Gastroesophageal sphincter (tissue), 4 donors: ENCODE results near the gene DIAPH2. TPM values are rescaled to one million over a fixed set of nuclear protein-coding genes. Genes with fewer than 3 reads are reported as not detected.

Experiments
- ATAC-seq: fragments of 150-250 bp; one replicate; pipeline ENCODE4 v1.9.1; 2016; ENCODE audit warnings: mild to moderate bottlenecking, moderate library complexity
- H3K27ac ChIP-seq, 4 donors: fragments of 200-600 bp; sonication (generic) in 3 of 4; 1 replicate in 3 of 4; 2 replicates in 1 of 4; pipeline ENCODE4 v1.5.1; 2016 to 2019
- H3K27me3 ChIP-seq: fragments of 200-600 bp; sonication (generic); one replicate; pipeline ENCODE4 v1.5.1; 2019
- H3K36me3 ChIP-seq, 2 donors: fragments of 200-600 bp; sonication (generic); one replicate each; pipeline ENCODE4 v1.5.1; 2019; ENCODE audit warnings: control low read depth in 1 of 2
- H3K4me1 ChIP-seq, 3 donors: fragments of 200-600 bp; sonication (generic); 1 replicate in 2 of 3; 2 replicates in 1 of 3; pipeline ENCODE4 v1.5.1; 2016 to 2019; ENCODE audit warnings: control low read depth in 2 of 3
- H3K4me3 ChIP-seq, 2 donors: fragments of 200-600 bp; sonication (generic); one replicate each; pipeline ENCODE4 v1.5.1; 2019; ENCODE audit warnings: mild to moderate bottlenecking in 1 of 2, moderate library complexity in 1 of 2
- H3K9me3 ChIP-seq, 3 donors: fragments of 200-600 bp; sonication (generic); one replicate each; pipeline ENCODE4 v1.5.1; 2017 to 2019; ENCODE audit warnings: control low read depth in 2 of 3
- EP300 ChIP-seq: sonication (generic); formaldehyde crosslinking; IDR thresholded peaks from one replicate; pipeline ENCODE4 v1.6.1; 2017; ENCODE audit warnings: antibody characterized with exemption, mild to moderate bottlenecking
- POLR2A ChIP-seq, 2 donors: fragments of 450-650 bp; IDR thresholded peaks; one replicate each; pipeline ENCODE4 v1.6.1; 2017; ENCODE audit warnings: antibody characterized with exemption in 2 of 2, mild to moderate bottlenecking in 2 of 2, moderate library complexity in 1 of 2
- POLR2AphosphoS5 ChIP-seq: sonication (generic); formaldehyde crosslinking; IDR thresholded peaks from one replicate; pipeline ENCODE4 v1.6.1; 2017; ENCODE audit warnings: antibody characterized with exemption
- WGBS, 2 donors: methylation state at CpG; one replicate each; pipeline ENCODE4 v1.1.5; 2018; ENCODE audit warnings: low coverage in 1 of 2; 5-methylcytosine and 5-hydroxymethylcytosine counted together
- total RNA-seq, 4 donors: library from RNA; depleted of rRNA; stranded (reverse); fragments of >200 nt; gene quantifications; one replicate each; pipeline ENCODE4 v1.1.0, GENCODE V29; 2016
- TF ChIP-seq, protein P1 (sequence below), 4 experiments: fragments of 200-600 bp in 2 of 4; fragments of 450-650 bp in 2 of 4; sonication (generic) in 1 of 4; IDR thresholded peaks; one replicate each; pipeline ENCODE4 v1.5.1; 2017 to 2019; ENCODE audit warnings: antibody characterized with exemption in 4 of 4, mild to moderate bottlenecking in 2 of 4, moderate library complexity in 2 of 4

The DIAPH2 gene
- total RNA-seq, 4 donors from 2014 or later, result 46.1 to 93.9 (median 76.5) TPM

DNA sequence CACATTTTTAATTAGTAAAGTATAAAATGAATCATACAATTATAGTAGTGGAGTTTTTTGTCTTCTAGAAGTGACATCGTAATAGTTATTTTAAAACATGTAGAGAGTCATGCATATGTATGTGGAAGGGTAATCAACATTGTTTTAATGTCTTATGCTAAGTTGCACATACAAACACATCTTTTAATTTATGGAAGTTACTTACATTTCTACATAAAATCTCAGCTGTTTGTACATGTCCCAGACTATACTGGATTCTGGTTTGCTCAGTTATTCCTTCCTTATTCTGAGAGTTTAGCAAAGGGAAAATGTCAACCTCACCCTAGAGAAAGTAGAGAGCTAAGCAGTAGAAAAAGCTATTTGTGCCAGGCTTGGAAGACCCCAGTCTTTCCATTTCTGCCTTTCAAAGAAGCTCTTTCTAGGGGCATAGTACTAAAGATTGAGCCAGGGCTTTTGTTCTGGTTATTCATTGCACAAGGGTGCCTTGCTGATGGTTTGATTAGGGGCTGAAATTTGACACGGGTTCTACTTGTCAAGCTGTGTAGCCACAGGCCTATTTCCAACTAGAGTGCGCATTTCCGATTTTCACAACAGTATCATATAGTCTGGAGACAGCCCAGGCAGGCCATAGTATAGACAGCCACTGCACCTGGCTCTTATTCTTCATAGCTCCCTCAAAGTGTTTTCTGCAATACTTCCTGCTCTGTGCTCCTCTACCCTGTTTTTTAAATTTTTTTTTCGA, 305.4 kb downstream of the DIAPH2 start:
- 75 to 94% methylated on average over 5 of the region's 5 CpGs for WGBS, 2 donors
- Histone ChIP-seq H3K36me3 (no peaks in the 10 kb centered on the region), H3K9me3 (no peaks in the 10 kb centered on the region), H3K4me3 (no peak overlapping the region), H3K27me3 (no peaks in the 10 kb centered on the region), H3K27ac (no peak overlapping the region), H3K4me1 (no peaks in the 10 kb centered on the region)
- TF ChIP-seq EP300, result no peak
- no peak for TF ChIP-seq POLR2AphosphoS5
- TF ChIP-seq, protein P1, sequence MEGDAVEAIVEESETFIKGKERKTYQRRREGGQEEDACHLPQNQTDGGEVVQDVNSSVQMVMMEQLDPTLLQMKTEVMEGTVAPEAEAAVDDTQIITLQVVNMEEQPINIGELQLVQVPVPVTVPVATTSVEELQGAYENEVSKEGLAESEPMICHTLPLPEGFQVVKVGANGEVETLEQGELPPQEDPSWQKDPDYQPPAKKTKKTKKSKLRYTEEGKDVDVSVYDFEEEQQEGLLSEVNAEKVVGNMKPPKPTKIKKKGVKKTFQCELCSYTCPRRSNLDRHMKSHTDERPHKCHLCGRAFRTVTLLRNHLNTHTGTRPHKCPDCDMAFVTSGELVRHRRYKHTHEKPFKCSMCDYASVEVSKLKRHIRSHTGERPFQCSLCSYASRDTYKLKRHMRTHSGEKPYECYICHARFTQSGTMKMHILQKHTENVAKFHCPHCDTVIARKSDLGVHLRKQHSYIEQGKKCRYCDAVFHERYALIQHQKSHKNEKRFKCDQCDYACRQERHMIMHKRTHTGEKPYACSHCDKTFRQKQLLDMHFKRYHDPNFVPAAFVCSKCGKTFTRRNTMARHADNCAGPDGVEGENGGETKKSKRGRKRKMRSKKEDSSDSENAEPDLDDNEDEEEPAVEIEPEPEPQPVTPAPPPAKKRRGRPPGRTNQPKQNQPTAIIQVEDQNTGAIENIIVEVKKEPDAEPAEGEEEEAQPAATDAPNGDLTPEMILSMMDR (IDR thresholded peaks at IDR 0.05), result no peak
- TF ChIP-seq POLR2A (IDR thresholded peaks at IDR 0.05), result no peak
- ATAC-seq, result no peak

DNA sequence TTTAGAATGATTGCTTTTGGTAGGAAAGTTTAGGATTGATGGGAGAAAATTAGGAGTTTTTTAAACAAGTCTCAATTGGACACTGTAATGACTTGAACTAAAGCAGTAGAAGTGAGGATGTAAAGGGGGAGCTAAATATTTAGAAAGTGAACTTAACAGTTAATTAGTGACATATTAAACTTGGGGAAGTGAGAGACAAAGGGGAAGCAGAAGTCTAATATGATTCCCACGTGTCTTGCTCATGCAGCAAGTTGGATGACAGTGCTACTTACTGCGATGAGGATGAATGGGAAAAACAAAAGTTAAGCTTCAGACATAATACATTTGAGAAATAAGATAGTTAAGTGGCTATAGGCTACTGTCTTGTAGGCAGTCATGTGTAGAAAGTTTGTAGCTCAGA, 309.5 kb downstream of the DIAPH2 start:
- Histone ChIP-seq H3K36me3 (no peaks in the 10 kb centered on the region), H3K4me3 (no peak overlapping the region), H3K9me3 (no peaks in the 10 kb centered on the region), H3K27me3 (no peaks in the 10 kb centered on the region), H3K4me1 (no peaks in the 10 kb centered on the region), H3K27ac (no peak overlapping the region)
- TF ChIP-seq EP300, result no peak
- TF ChIP-seq, protein P1 (IDR thresholded peaks at IDR 0.05), result no peak
- no peak for TF ChIP-seq POLR2A (IDR thresholded peaks at IDR 0.05)
- no peak for TF ChIP-seq POLR2AphosphoS5
- ATAC-seq, result no peak
- 68 to 70% methylated on average over 2 of the region's 2 CpGs for WGBS, 2 donors

DNA sequence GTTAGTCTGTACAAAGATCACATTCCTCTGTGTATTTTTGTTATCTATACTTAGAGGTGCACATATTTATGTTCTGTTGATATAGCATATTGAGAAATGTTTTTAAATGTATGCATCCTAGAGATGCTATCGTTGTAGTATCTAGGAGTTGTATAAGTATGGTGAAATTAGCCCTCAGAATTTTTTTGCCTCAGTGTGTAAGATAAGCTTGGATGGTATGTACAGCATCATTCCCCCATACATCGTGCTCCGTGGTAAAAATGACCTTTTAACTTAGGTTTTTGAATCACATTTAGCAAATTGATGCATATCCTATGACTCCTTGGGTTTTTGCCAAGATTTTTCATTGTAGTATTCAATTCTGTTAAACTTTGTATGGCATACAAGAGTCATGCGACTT, 312.6 kb downstream of the DIAPH2 start:
- no peak for TF ChIP-seq EP300
- no peak for TF ChIP-seq POLR2AphosphoS5
- TF ChIP-seq, protein P1 (IDR thresholded peaks at IDR 0.05), result no peak
- TF ChIP-seq POLR2A (IDR thresholded peaks at IDR 0.05), result no peak
- ATAC-seq, result no peak
- 60 to 64% methylated on average over 3 of the region's 4 CpGs for WGBS, 2 donors

DNA sequence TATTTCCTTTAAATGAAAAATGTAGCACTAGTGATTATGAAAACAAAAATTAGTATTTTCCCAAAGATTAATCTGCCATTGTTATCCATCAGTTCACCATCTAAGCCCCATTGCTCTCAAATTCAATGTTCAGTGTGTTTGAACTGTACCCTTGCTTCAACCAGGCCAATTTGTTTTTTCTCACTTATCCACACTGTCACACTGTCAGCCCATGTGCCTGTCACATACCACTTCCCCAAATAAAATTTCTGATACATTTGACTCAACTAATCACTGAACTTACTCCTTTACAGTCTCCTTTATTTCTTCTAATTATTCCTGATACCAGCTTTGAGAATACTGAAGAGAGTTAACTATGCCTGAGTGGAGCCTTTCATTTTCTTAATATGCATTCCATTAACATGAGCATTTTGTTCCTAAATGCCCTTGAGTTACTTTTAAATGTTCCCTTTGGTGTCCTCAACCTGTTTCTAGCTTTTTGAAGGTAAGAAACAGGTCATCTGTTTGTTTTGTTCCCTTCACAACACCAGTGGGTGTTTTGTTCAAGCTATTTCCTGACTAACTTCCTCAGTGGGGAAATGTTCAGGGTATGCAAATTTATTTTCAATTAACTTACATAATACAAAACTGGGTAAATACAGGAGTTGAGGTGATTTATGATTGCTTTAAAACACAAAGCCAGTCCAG, 316.2 kb downstream of the DIAPH2 start:
- H3K4me1 ChIP-seq, result no peaks in the 10 kb centered on the region
- H3K27me3 ChIP-seq, result no peaks in the 10 kb centered on the region
- no peak for TF ChIP-seq EP300
- TF ChIP-seq POLR2AphosphoS5, result no peak
- TF ChIP-seq, protein P1 (IDR thresholded peaks at IDR 0.05), result no peak
- TF ChIP-seq POLR2A (IDR thresholded peaks at IDR 0.05), result no peak
- no peak for ATAC-seq
- H3K9me3 ChIP-seq, result no peaks in the 10 kb centered on the region
- no peaks in the 10 kb centered on the region for H3K36me3 ChIP-seq
- H3K4me3 ChIP-seq, result no peak overlapping the region
- no peak overlapping the region for H3K27ac ChIP-seq

More for the DNA sequence above, 312.6 kb downstream of the DIAPH2 start:
- no peaks in the 10 kb centered on the region for H3K9me3 ChIP-seq
- H3K27ac ChIP-seq, result no peak overlapping the region
- H3K4me3 ChIP-seq, result no peak overlapping the region
- no peaks in the 10 kb centered on the region for H3K27me3 ChIP-seq
- H3K36me3 ChIP-seq, result no peaks in the 10 kb centered on the region
- H3K4me1 ChIP-seq, result no peaks in the 10 kb centered on the region

DNA sequence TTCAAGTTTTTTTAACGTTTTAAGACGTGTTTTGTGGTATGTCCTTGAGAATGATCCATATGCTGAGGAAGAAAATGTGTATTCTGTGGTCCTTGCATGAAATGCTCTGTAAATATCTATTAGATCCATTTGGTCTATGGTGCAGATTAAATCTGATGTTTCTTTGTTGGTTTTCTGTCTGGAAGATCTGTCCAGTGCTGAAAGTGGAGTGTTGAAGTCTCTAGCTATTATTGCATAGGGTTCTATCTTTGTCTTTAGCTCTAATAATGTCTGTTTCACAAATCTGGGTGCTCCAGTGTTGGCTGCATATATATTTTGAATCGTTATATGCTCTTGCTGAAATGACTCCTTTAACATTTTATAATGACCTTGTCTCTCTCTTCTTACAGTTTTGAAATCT, 321.5 kb downstream of the DIAPH2 start:
- Histone ChIP-seq H3K4me3 (no peak overlapping the region), H3K36me3 (no peaks in the 10 kb centered on the region), H3K27me3 (no peaks in the 10 kb centered on the region), H3K9me3 (no peaks in the 10 kb centered on the region), H3K4me1 (no peaks in the 10 kb centered on the region), H3K27ac (no peak overlapping the region)
- 71 to 72% methylated on average over 1 to 3 of the region's 3 CpGs for WGBS, 2 donors
- ATAC-seq, result no peak
- TF ChIP-seq, protein P1 (IDR thresholded peaks at IDR 0.05), result no peak
- TF ChIP-seq EP300 (no peak), POLR2AphosphoS5 (no peak), POLR2A (IDR thresholded peaks at IDR 0.05) (no peak)
